Purkinje cell (primary cell): ENCODE results near the gene PLK2. TPM values are rescaled to one million over a fixed set of nuclear protein-coding genes. Genes with fewer than 3 reads are reported as not detected.

Source experiments
- polyA plus RNA-seq: library from polyadenylated mRNA; unstranded; fragments of >200 nt; fragmentation: Nextera tagmentation; gene quantifications from 2 replicates; pipeline ENCODE4 v1.2.1, GENCODE V29; 2014

The PLK2 gene
- polyA plus RNA-seq = 8.0 and 20.5 TPM in 2 replicates

GRCh38 chr5:58460002-58460731, at the start of gene PLK2:
TSS of gene PLK2 (minus strand) at chr5:58460086. CDS start at chr5:58459959, 127 bp downstream.

GRCh38 chr5:58491216-58491892, 31.5 kb upstream of the PLK2 start, which contains the start of gene GAPT:
TSS of gene GAPT (plus strand) at chr5:58491435. CDS start at chr5:58494537, 3,102 bp downstream.

Other genes with a start within 250 kb of the PLK2 start
- not detected in 2 replicates for gene GAPT, start 31.3 kb upstream of the PLK2 start, polyA plus RNA-seq
- 102 and 166 TPM in 2 replicates for gene RAB3C, start 123.0 kb upstream of the PLK2 start, polyA plus RNA-seq